ENCODE measurements around the gene AK9.

GRCh38 chr6:109454496-109455436 lies 236.2 kb downstream of the AK9 start:
- TF ChIP-seq CTCF (conservative IDR thresholded peaks at IDR 0.05; ENCODE audit: low read depth, low read length) (no peak), USF2 (IDR thresholded peaks at IDR 0.05; ENCODE audit: low read depth, low read length) (no peak), SMC3 (IDR thresholded peaks at IDR 0.05; ENCODE audit: low read depth, low read length) (no peak), POLR2A (IDR thresholded peaks at IDR 0.05; ENCODE audit: low read depth, low read length) (peak; percentile 21; the same call in 1 of the 2 replicates), RAD21 (IDR thresholded peaks at IDR 0.05; ENCODE audit: low read length) (no peak)
